Epithelial cell of esophagus (primary cell): ENCODE results near the gene SECTM1.

Experiments used
- DNase-seq: peaks from one replicate; pipeline ENCODE4 v3.0.0; 2010; ENCODE audit warnings: low read depth
- H3K4me3 ChIP-seq: 2 replicates; pipeline ENCODE4 v1.5.1; 2011; ENCODE audit warnings: mild to moderate bottlenecking, low read length, control low read depth
- CTCF ChIP-seq: IDR thresholded peaks from 2 replicates; pipeline ENCODE4 v1.5.1; 2011; ENCODE audit warnings: low read depth, mild to moderate bottlenecking, low read length, control low read depth, inconsistent platforms; ENCODE audit not compliant: insufficient read depth; ENCODE audit errors: missing control alignments

Gene SECTM1

GRCh38 chr17:82287013-82287867 is 46.3 kb downstream of the SECTM1 start:
- no peak for TF ChIP-seq CTCF
- no peak for DNase-seq
- H3K4me3 ChIP-seq, result no peak overlapping the region

GRCh38 chr17:82285141-82285540 is 48.4 kb downstream of the SECTM1 start:
- H3K4me3 ChIP-seq, result no peak overlapping the region
- TF ChIP-seq CTCF, result no peak
- peak; percentile 69 for DNase-seq

- TF ChIP-seq CTCF, result no peak
- DNase-seq, result peak; percentile 85
- no peak overlapping the region for H3K4me3 ChIP-seq
Observed at GRCh38 chr17:82283208-82283749, 50.3 kb downstream of the SECTM1 start.

GRCh38 chr17:82282239-82283207 is 51.0 kb downstream of the SECTM1 start:
- no peak overlapping the region for H3K4me3 ChIP-seq
- no peak for TF ChIP-seq CTCF
- DNase-seq, result peak; percentile 52

- no peak overlapping the region for H3K4me3 ChIP-seq
- TF ChIP-seq CTCF, result no peak
- DNase-seq, result peak; percentile 93
Observed at GRCh38 chr17:82281502-82282238, 51.9 kb downstream of the SECTM1 start.

- no peak for TF ChIP-seq CTCF
- no peak overlapping the region for H3K4me3 ChIP-seq
- no peak for DNase-seq
Observed at GRCh38 chr17:82281076-82281475, 52.5 kb downstream of the SECTM1 start.
